DOHH2 (cell line): ENCODE results near the gene ZMIZ1.

ENCODE experiments used
- H3F3A ChIP-seq: fragments of 200-600 bp; sonication (generic), shearing (Covaris generic); 2 replicates; pipeline ENCODE4 v1.6.0; 2016; ENCODE audit warnings: antibody characterized with exemption, mild to moderate bottlenecking; ENCODE audit not compliant: control insufficient read depth, insufficient read depth
- H3K27ac ChIP-seq: fragments of 200-600 bp; sonication (generic); 2 replicates; pipeline ENCODE4 v1.5.1; 2014; ENCODE audit warnings: low read depth, mild to moderate bottlenecking, low read length, moderate library complexity
- H3K27me3 ChIP-seq: fragments of 200-600 bp; sonication (generic); 2 replicates; pipeline ENCODE4 v1.6.1; 2014; ENCODE audit warnings: mild to moderate bottlenecking, low read length, mixed read lengths; ENCODE audit not compliant: control insufficient read depth
- H3K36me3 ChIP-seq: fragments of 200-600 bp; sonication (generic); 2 replicates; pipeline ENCODE4 v1.6.1; 2014; ENCODE audit warnings: mild to moderate bottlenecking, low read length, moderate library complexity, mixed read lengths; ENCODE audit not compliant: control insufficient read depth
- H3K4me1 ChIP-seq: fragments of 200-600 bp; sonication (generic); 2 replicates; pipeline ENCODE4 v1.6.1; 2014; ENCODE audit warnings: mild to moderate bottlenecking, low read length, mixed read lengths; ENCODE audit not compliant: control insufficient read depth
- H3K4me2 ChIP-seq: fragments of 200-600 bp; sonication (generic); 2 replicates; pipeline ENCODE4 v1.6.0; 2014; ENCODE audit warnings: mild to moderate bottlenecking, low read length, moderate library complexity
- H3K4me3 ChIP-seq: fragments of 200-600 bp; sonication (generic); 2 replicates; pipeline ENCODE4 v1.5.1; 2014; ENCODE audit warnings: mild to moderate bottlenecking, low read length, mixed read lengths
- H3K79me2 ChIP-seq: fragments of 200-600 bp; sonication (generic); 2 replicates; pipeline ENCODE4 v1.6.1; 2014; ENCODE audit warnings: mild to moderate bottlenecking, low read length, mixed read lengths; ENCODE audit not compliant: control insufficient read depth
- H3K9me2 ChIP-seq: fragments of 200-600 bp; sonication (generic); replicated peaks from 2 replicates; pipeline ENCODE4 v1.6.1; 2014; ENCODE audit warnings: mild to moderate bottlenecking, low read length, mixed read lengths; ENCODE audit not compliant: control insufficient read depth
- H3K9me3 ChIP-seq: fragments of 200-600 bp; sonication (generic); 2 replicates; pipeline ENCODE4 v1.6.1; 2014; ENCODE audit warnings: antibody characterized with exemption, low read length, mixed read lengths; ENCODE audit not compliant: control insufficient read depth, insufficient read depth
- H4K20me1 ChIP-seq: fragments of 200-600 bp; sonication (generic); 2 replicates; pipeline ENCODE4 v1.6.0; 2014; ENCODE audit warnings: low read depth, mild to moderate bottlenecking, antibody characterized with exemption, low read length, moderate library complexity; ENCODE audit not compliant: control insufficient read depth, insufficient read depth
- CTCF ChIP-seq: fragments of 200-600 bp; sonication (generic); IDR thresholded peaks from one replicate; pipeline ENCODE4 v1.5.1; 2014; ENCODE audit warnings: antibody characterized with exemption, mild to moderate bottlenecking, low read depth, low read length; ENCODE audit not compliant: poor library complexity, severe bottlenecking
- EZH2phosphoT487 ChIP-seq: fragments of 200-600 bp; sonication (generic); IDR thresholded peaks from 2 replicates; pipeline ENCODE4 v1.6.1; 2017; ENCODE audit warnings: borderline replicate concordance, mild to moderate bottlenecking, antibody characterized with exemption, low read length, moderate library complexity, mixed read lengths

ZMIZ1 gene

GRCh38 chr10:79235765-79236432 lies 167.1 kb downstream of the ZMIZ1 start:
- no peaks in the 10 kb centered on the region for H4K20me1 ChIP-seq
- no peaks in the 10 kb centered on the region for H3K79me2 ChIP-seq
- H3K4me2 ChIP-seq = no peak overlapping the region
- H3F3A ChIP-seq = no peaks in the 10 kb centered on the region; the same call in none of the 2 replicates
- H3K9me2 ChIP-seq = no peaks in the 10 kb centered on the region
- H3K27me3 ChIP-seq = peaks cover 38% of the 10 kb centered on the region
- no peaks in the 10 kb centered on the region for H3K36me3 ChIP-seq
- no peaks in the 10 kb centered on the region for H3K9me3 ChIP-seq
- H3K4me3 ChIP-seq = no peak overlapping the region
- TF ChIP-seq EZH2phosphoT487 (no peak), CTCF (no peak)
- H3K4me1 ChIP-seq = peaks cover 1% of the 10 kb centered on the region
- no peak overlapping the region for H3K27ac ChIP-seq

- Histone ChIP-seq H3K9me3 (no peaks in the 10 kb centered on the region), H3K4me1 (no peaks in the 10 kb centered on the region), H3K79me2 (no peaks in the 10 kb centered on the region), H3K27me3 (peaks cover 38% of the 10 kb centered on the region), H3K9me2 (no peaks in the 10 kb centered on the region), H3K27ac (no peak overlapping the region), H3K36me3 (no peaks in the 10 kb centered on the region), H4K20me1 (no peaks in the 10 kb centered on the region), H3F3A (no peaks in the 10 kb centered on the region; the same call in 1 of the 2 replicates), H3K4me3 (no peak overlapping the region), H3K4me2 (no peak overlapping the region)
- TF ChIP-seq CTCF (no peak), EZH2phosphoT487 (no peak)
Observed at GRCh38 chr10:79236433-79236765, 167.6 kb downstream of the ZMIZ1 start.

GRCh38 chr10:79237454-79238157 lies 168.8 kb downstream of the ZMIZ1 start:
- Histone ChIP-seq H3K27ac (no peak overlapping the region), H3K4me2 (no peak overlapping the region), H3K36me3 (no peaks in the 10 kb centered on the region), H3K27me3 (peaks cover 38% of the 10 kb centered on the region), H3F3A (no peaks in the 10 kb centered on the region; the same call in 1 of the 2 replicates), H4K20me1 (no peaks in the 10 kb centered on the region), H3K4me1 (peaks cover 10% of the 10 kb centered on the region), H3K79me2 (no peaks in the 10 kb centered on the region), H3K9me2 (no peaks in the 10 kb centered on the region), H3K9me3 (no peaks in the 10 kb centered on the region), H3K4me3 (no peak overlapping the region)
- no peak for TF ChIP-seq CTCF
- TF ChIP-seq EZH2phosphoT487 = no peak
